ENCODE results near the gene CDH18.

GRCh38 chr5:19862711-19863110, 125.3 kb downstream of the CDH18 start:
- TF ChIP-seq CTCF (IDR thresholded peaks at IDR 0.05; ENCODE audit: low read length) (no peak), EZH2 (IDR thresholded peaks at IDR 0.05; ENCODE audit: borderline replicate concordance, low read length) (no peak)

Measured in OCI-LY1 (cell line).